ENCODE measurements around the gene AQP12B.

DNA sequence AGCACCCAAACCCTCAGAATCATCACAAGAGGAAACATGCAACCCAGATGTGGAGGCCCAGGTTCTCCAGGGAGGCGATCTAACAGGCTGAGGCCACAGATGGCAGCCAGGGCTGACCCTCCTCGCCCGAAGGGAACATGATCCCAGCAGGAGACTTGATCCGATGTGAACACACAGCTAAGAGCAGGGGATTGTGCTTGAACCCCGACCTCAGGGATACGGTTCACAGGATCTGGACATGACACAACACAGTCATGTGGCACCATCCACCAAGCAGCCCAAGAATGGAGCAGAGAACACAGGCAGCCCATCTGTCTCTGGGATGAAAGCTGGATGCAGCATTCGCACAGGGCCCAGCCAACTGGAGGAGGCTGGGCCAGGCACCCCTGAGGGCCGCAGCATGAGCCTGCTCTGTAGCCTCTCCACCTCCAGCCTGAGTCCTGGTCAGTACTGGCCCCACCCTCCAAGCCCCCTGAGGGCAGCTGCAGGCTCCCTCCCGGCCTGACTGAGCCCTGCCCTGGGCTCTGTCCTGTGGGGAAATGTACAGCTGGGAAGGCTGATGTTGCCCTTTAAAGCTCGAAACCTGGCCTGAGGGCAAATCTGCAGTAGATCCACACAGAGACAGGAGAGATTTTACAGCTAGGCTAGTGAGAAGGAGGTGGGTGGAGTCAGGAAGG, 48.0 kb upstream of the AQP12B start:
- TF ChIP-seq, protein P1, sequence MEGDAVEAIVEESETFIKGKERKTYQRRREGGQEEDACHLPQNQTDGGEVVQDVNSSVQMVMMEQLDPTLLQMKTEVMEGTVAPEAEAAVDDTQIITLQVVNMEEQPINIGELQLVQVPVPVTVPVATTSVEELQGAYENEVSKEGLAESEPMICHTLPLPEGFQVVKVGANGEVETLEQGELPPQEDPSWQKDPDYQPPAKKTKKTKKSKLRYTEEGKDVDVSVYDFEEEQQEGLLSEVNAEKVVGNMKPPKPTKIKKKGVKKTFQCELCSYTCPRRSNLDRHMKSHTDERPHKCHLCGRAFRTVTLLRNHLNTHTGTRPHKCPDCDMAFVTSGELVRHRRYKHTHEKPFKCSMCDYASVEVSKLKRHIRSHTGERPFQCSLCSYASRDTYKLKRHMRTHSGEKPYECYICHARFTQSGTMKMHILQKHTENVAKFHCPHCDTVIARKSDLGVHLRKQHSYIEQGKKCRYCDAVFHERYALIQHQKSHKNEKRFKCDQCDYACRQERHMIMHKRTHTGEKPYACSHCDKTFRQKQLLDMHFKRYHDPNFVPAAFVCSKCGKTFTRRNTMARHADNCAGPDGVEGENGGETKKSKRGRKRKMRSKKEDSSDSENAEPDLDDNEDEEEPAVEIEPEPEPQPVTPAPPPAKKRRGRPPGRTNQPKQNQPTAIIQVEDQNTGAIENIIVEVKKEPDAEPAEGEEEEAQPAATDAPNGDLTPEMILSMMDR (conservative IDR thresholded peaks at IDR 0.05), result no peak
- TF ChIP-seq ZFX (IDR thresholded peaks at IDR 0.05), result no peak
